Body of pancreas (tissue), 4 donors: Measurements from ENCODE around the gene TRIM28.

Experiments used
- CTCF ChIP-seq, 7 experiments: fragments of 450-650 bp in 4 of 7; fragments of 200-600 bp in 3 of 7; sonication (generic) in 3 of 7; IDR thresholded peaks; one replicate each; pipeline ENCODE4 v1.5.1; 2016 to 2019; ENCODE audit warnings: antibody characterized with exemption in 7 of 7
- POLR2A ChIP-seq, 3 donors: fragments of 450-650 bp; IDR thresholded peaks; one replicate each; pipeline ENCODE4 v1.6.1; 2016; ENCODE audit warnings: antibody characterized with exemption in 3 of 3, mild to moderate bottlenecking in 2 of 3

- TF ChIP-seq POLR2A (IDR thresholded peaks at IDR 0.05) (no peak), CTCF (IDR thresholded peaks at IDR 0.05) (no peak)
Measured at GRCh38 chr19:58498316-58499020, 45.4 kb upstream of the TRIM28 start.
